CD14-positive monocyte (primary cell): ENCODE results near the gene CREB5. TPM values are rescaled to one million over a fixed set of nuclear protein-coding genes. Genes with fewer than 3 reads are reported as not detected.

ENCODE experiments used
- DNase-seq, 3 donors: peaks; one replicate each; pipeline ENCODE4 v3.0.0-alpha.2; 2011 to 2022
- H2AFZ ChIP-seq: 2 replicates; pipeline ENCODE4 v1.6.0; 2012; ENCODE audit warnings: mild to moderate bottlenecking, low read depth, low read length, inconsistent platforms; ENCODE audit not compliant: insufficient read depth, poor library complexity, severe bottlenecking
- H3K27ac ChIP-seq, 2 donors: 1 replicate in 1 of 2; 2 replicates in 1 of 2; pipeline ENCODE4 v1.5.1; 2012 to 2013; ENCODE audit warnings: low read length in 2 of 2, control low read depth in 1 of 2, inconsistent platforms in 1 of 2, low read depth in 1 of 2, mild to moderate bottlenecking in 1 of 2
- H3K27me3 ChIP-seq, 2 donors: one replicate each; pipeline versions ENCODE4 v1.6.0 to v1.6.1; 2011 to 2013; ENCODE audit warnings: low read length in 2 of 2; ENCODE audit not compliant: control insufficient read depth in 2 of 2, insufficient read depth in 2 of 2
- H3K36me3 ChIP-seq, 2 donors: replicated peaks in 1 of 2; 1 replicate in 1 of 2; 2 replicates in 1 of 2; pipeline versions ENCODE4 v1.5.1 to v1.6.1; 2012 to 2013; ENCODE audit warnings: low read length in 2 of 2, control low read depth in 1 of 2, inconsistent platforms in 1 of 2, mild to moderate bottlenecking in 1 of 2; ENCODE audit not compliant: insufficient read depth in 2 of 2, control insufficient read depth in 1 of 2
- H3K4me1 ChIP-seq, 2 donors: 1 replicate in 1 of 2; 2 replicates in 1 of 2; pipeline versions ENCODE4 v1.5.1 to v1.6.1; 2012 to 2013; ENCODE audit warnings: low read length in 2 of 2, control low read depth in 1 of 2, inconsistent platforms in 1 of 2, mild to moderate bottlenecking in 1 of 2, moderate library complexity in 1 of 2; ENCODE audit not compliant: insufficient read depth in 2 of 2, control insufficient read depth in 1 of 2
- H3K4me2 ChIP-seq: replicated peaks from 2 replicates; pipeline ENCODE3; 2012; ENCODE audit warnings: low read length, moderate library complexity, mild to moderate bottlenecking; ENCODE audit not compliant: poor library complexity, severe bottlenecking; ENCODE audit errors: extremely low read depth
- H3K4me3 ChIP-seq, 3 experiments: fragments of 200-600 bp in 1 of 3; sonication (generic) in 1 of 3; replicated peaks in 1 of 3; 1 replicate in 2 of 3; 2 replicates in 1 of 3; pipeline ENCODE4 v1.5.1; 2011 to 2013; ENCODE audit warnings: low read length in 3 of 3, mild to moderate bottlenecking in 3 of 3, control low read depth in 2 of 3, low read depth in 2 of 3, inconsistent platforms in 1 of 3, moderate library complexity in 1 of 3
- H3K79me2 ChIP-seq: 2 replicates; pipeline ENCODE4 v1.6.0; 2012; ENCODE audit warnings: mild to moderate bottlenecking, control low read depth, inconsistent platforms, low read length, moderate library complexity; ENCODE audit not compliant: insufficient read depth
- H3K9ac ChIP-seq: 2 replicates; pipeline ENCODE4 v1.6.0; 2017; ENCODE audit warnings: low read length, mild to moderate bottlenecking; ENCODE audit not compliant: insufficient read depth, poor library complexity, severe bottlenecking
- H3K9me3 ChIP-seq, 2 donors: replicated peaks in 1 of 2; 1 replicate in 1 of 2; 2 replicates in 1 of 2; pipeline versions ENCODE4 v1.5.1 to v1.6.1; 2012 to 2013; ENCODE audit warnings: low read length in 2 of 2, control low read depth in 1 of 2; ENCODE audit not compliant: control insufficient read depth in 1 of 2, insufficient read depth in 1 of 2
- H4K20me1 ChIP-seq: 2 replicates; pipeline ENCODE4 v1.6.0; 2012; ENCODE audit warnings: mild to moderate bottlenecking, low read length, control low read depth, moderate library complexity; ENCODE audit not compliant: insufficient read depth
- H3K27ac Mint-ChIP-seq, 7 donors: one replicate each; pipeline ENCODE4 v1.8.0; 2020; ENCODE audit warnings: mild to moderate bottlenecking in 7 of 7, mixed read lengths in 7 of 7, moderate library complexity in 6 of 7, inconsistent platforms in 2 of 7
- H3K27me3 Mint-ChIP-seq, 3 donors: one replicate each; pipeline ENCODE4 v1.8.0; 2021 to 2022; ENCODE audit warnings: low read depth in 3 of 3, mild to moderate bottlenecking in 3 of 3, mixed read lengths in 3 of 3, moderate library complexity in 3 of 3, inconsistent platforms in 1 of 3
- H3K36me3 Mint-ChIP-seq, 2 donors: one replicate each; pipeline ENCODE4 v1.8.0; 2020; ENCODE audit warnings: mixed read lengths in 2 of 2, inconsistent platforms in 1 of 2, mild to moderate bottlenecking in 1 of 2
- H3K4me1 Mint-ChIP-seq: one replicate; pipeline ENCODE4 v1.8.0; 2020; ENCODE audit warnings: mild to moderate bottlenecking, mixed read lengths
- H3K4me3 Mint-ChIP-seq, 2 donors: one replicate each; pipeline ENCODE4 v1.8.0; 2020; ENCODE audit warnings: mild to moderate bottlenecking in 2 of 2, mixed read lengths in 2 of 2, moderate library complexity in 1 of 2
- H3K9me3 Mint-ChIP-seq, 7 donors: one replicate each; pipeline ENCODE4 v1.8.0; 2020 to 2022; ENCODE audit warnings: mixed read lengths in 7 of 7, mild to moderate bottlenecking in 6 of 7, moderate library complexity in 6 of 7, inconsistent platforms in 2 of 7
- WGBS: methylation state at CpG from one replicate; pipeline ENCODE4 v1.1.5; 2013; ENCODE audit warnings: missing lambda C conversion rate; ENCODE audit not compliant: insufficient coverage; 5-methylcytosine and 5-hydroxymethylcytosine counted together
- intact Hi-C, 2 donors: fragments of 100-400 bp; cut with micrococcal nuclease; formaldehyde crosslinking; loops; one replicate each; pipeline versions ENCODE4 v1.15.0 to v1.15.1; 2023
- polyA plus RNA-seq, 3 donors: library from polyadenylated mRNA; depleted of rRNA in 1 of 3; unstranded in 2 of 3; stranded (reverse) in 1 of 3; fragments of 300-500 nt in 2 of 3; fragments of >200 nt in 1 of 3; fragmentation: Illumina TruSeq in 2 of 3; gene quantifications; 1 replicate in 2 of 3; 2 replicates in 1 of 3; pipeline ENCODE4 v1.2.3, GENCODE V29; 2012 to 2021
- TF ChIP-seq, protein P1 (sequence below): fragments of 200-600 bp; IDR thresholded peaks from one replicate; pipeline ENCODE4 v1.8.0; 2022; ENCODE audit warnings: antibody characterized with exemption, mild to moderate bottlenecking

Gene CREB5
- polyA plus RNA-seq, 3 donors, result 25.1 to 72.3 (median 44.2) TPM

GRCh38 chr7:28766359-28766758 lies 354.0 kb downstream of the CREB5 start:
- no peaks in the 10 kb centered on the region for H3K79me2 ChIP-seq
- H2AFZ ChIP-seq, result no peak overlapping the region
- peaks cover 13% of the 10 kb centered on the region for H3K4me1 Mint-ChIP-seq
- H3K27me3 Mint-ChIP-seq, result peaks cover 2 to 3% (median 2%) of the 10 kb centered on the region in 3 donors
- no peak overlapping the region for H3K4me3 ChIP-seq
- no peaks in the 10 kb centered on the region for H3K9me3 ChIP-seq
- no peak overlapping the region for H3K4me2 ChIP-seq
- TF ChIP-seq, protein P1, sequence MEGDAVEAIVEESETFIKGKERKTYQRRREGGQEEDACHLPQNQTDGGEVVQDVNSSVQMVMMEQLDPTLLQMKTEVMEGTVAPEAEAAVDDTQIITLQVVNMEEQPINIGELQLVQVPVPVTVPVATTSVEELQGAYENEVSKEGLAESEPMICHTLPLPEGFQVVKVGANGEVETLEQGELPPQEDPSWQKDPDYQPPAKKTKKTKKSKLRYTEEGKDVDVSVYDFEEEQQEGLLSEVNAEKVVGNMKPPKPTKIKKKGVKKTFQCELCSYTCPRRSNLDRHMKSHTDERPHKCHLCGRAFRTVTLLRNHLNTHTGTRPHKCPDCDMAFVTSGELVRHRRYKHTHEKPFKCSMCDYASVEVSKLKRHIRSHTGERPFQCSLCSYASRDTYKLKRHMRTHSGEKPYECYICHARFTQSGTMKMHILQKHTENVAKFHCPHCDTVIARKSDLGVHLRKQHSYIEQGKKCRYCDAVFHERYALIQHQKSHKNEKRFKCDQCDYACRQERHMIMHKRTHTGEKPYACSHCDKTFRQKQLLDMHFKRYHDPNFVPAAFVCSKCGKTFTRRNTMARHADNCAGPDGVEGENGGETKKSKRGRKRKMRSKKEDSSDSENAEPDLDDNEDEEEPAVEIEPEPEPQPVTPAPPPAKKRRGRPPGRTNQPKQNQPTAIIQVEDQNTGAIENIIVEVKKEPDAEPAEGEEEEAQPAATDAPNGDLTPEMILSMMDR, result no peak
- no peaks in the 10 kb centered on the region for H3K4me1 ChIP-seq
- peaks cover 0 to 17% of the 10 kb centered on the region in 2 donors for H3K36me3 ChIP-seq
- H3K9ac ChIP-seq, result no peak overlapping the region
- no peaks in the 10 kb centered on the region for H3K27me3 ChIP-seq
- H3K36me3 Mint-ChIP-seq, result peaks cover 44 to 62% of the 10 kb centered on the region in 2 donors
- intact Hi-C loops, result no loop called here
- no peak overlapping the region for H3K27ac Mint-ChIP-seq
- no peak overlapping the region for H3K4me3 Mint-ChIP-seq
- H3K9me3 Mint-ChIP-seq, result peaks cover 0 to 2% (median 0%) of the 10 kb centered on the region in 7 donors
- 100% methylated on average over 3 of the region's 4 CpGs for WGBS
- H3K27ac ChIP-seq, result no peak overlapping the region
- no peak for DNase-seq
- H4K20me1 ChIP-seq, result peaks cover 100% of the 10 kb centered on the region

DNA sequence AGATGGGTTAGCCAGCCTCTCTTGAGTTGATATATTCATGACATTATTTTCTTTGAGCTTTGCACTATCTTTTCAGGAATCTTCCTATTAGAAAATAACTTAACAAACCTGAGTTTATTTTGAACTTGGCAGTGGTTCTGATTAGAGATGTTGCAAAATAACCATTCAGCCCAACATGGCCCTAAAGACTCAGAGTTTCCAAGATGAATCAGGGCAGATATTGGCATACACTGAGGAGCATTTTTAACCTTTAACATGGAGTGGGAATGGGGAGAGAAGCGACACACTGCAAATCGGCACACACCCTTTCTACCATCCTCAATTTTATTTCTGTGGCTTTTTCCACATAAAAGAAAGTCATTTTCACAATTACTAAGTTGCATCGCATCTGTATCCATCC lies 355.0 kb downstream of the CREB5 start:
- Histone ChIP-seq H3K9ac (no peak overlapping the region), H3K27ac (no peak overlapping the region), H3K79me2 (no peaks in the 10 kb centered on the region), H3K4me2 (no peak overlapping the region), H3K36me3 (peaks cover 0 to 17% of the 10 kb centered on the region in 2 donors), H4K20me1 (peaks cover 99% of the 10 kb centered on the region), H3K27me3 (no peaks in the 10 kb centered on the region), H3K4me3 (no peak overlapping the region), H2AFZ (no peak overlapping the region), H3K9me3 (no peaks in the 10 kb centered on the region), H3K4me1 (peaks cover 6% of the 10 kb centered on the region in 2 donors)
- no peak overlapping the region for H3K4me3 Mint-ChIP-seq
- no peak for DNase-seq
- peaks cover 0 to 2% (median 0%) of the 10 kb centered on the region in 7 donors for H3K9me3 Mint-ChIP-seq
- TF ChIP-seq, protein P1, result no peak
- H3K27ac Mint-ChIP-seq, result no peak overlapping the region
- intact Hi-C loops, result no loop called here
- peaks cover 2 to 3% (median 2%) of the 10 kb centered on the region in 3 donors for H3K27me3 Mint-ChIP-seq
- 75% methylated on average over 1 of the region's 3 CpGs for WGBS
- H3K4me1 Mint-ChIP-seq, result peaks cover 23% of the 10 kb centered on the region
- H3K36me3 Mint-ChIP-seq, result peaks cover 46 to 54% of the 10 kb centered on the region in 2 donors
